Activated CD8-positive, alpha-beta T cell treated with anti-CD3 and anti-CD28 coated beads for 36 hours (primary cell): Measurements from ENCODE around the gene MRPS27. TPM values are rescaled to one million over a fixed set of nuclear protein-coding genes. Genes with fewer than 3 reads are reported as not detected.

ENCODE experiments used
- ATAC-seq: fragments of 200-7000 bp; cut with Tn5 transposase; one replicate; pipeline ENCODE4 v1.10.0; 2021; ENCODE audit warnings: mild to moderate bottlenecking, moderate library complexity
- CTCF ChIA-PET: fragments of 350-600 bp; sonication (Branson Sonifier 250); formaldehyde crosslinking; loops from one replicate; lab custom pipeline; 2021; ENCODE audit warnings: antibody characterized with exemption; lab: Charles Lee
- POLR2A ChIA-PET: fragments of 350-600 bp; sonication (Branson Sonifier 250); formaldehyde crosslinking; loops from one replicate; lab custom pipeline; 2021; ENCODE audit warnings: antibody characterized with exemption; lab: Charles Lee
- DNase-seq: peaks from one replicate; pipeline ENCODE4 v3.0.0-alpha.2; 2020
- H3K27ac Mint-ChIP-seq: one replicate; pipeline ENCODE4 v1.8.0; 2021; ENCODE audit warnings: mild to moderate bottlenecking, mixed read lengths
- H3K27me3 Mint-ChIP-seq: one replicate; pipeline ENCODE4 v1.8.0; 2021; ENCODE audit warnings: mixed read lengths
- H3K36me3 Mint-ChIP-seq: one replicate; pipeline ENCODE4 v1.8.0; 2021; ENCODE audit warnings: low read depth, mixed read lengths
- H3K4me1 Mint-ChIP-seq: one replicate; pipeline ENCODE4 v1.8.0; 2021; ENCODE audit warnings: low read depth, mixed read lengths
- H3K4me3 Mint-ChIP-seq: one replicate; pipeline ENCODE4 v1.8.0; 2021; ENCODE audit warnings: mild to moderate bottlenecking, moderate library complexity, mixed read lengths
- H3K9me3 Mint-ChIP-seq: one replicate; pipeline ENCODE4 v1.8.0; 2021; ENCODE audit warnings: mixed read lengths
- CTCF ChIP-seq: fragments of 200-600 bp; IDR thresholded peaks from one replicate; pipeline ENCODE4 v1.8.0; 2022; ENCODE audit warnings: antibody characterized with exemption, mild to moderate bottlenecking
- intact Hi-C: fragments of 100-400 bp; cut with micrococcal nuclease; formaldehyde crosslinking; loops from one replicate; pipeline ENCODE4 v1.10.0; 2022
- total RNA-seq, 2 experiments: library from RNA; stranded (reverse); gene quantifications; one replicate each; pipeline ENCODE4 v1.2.3, GENCODE V29; 2021

MRPS27 gene
- total RNA-seq, 2 experiments from 2014 or later, result 91.5 to 99.1 TPM

- no peak for ATAC-seq
- Mint-ChIP-seq H3K4me3 (no peak overlapping the region), H3K36me3 (peaks cover 31% of the 10 kb centered on the region), H3K27me3 (no peaks in the 10 kb centered on the region), H3K4me1 (no peaks in the 10 kb centered on the region), H3K27ac (no peak overlapping the region), H3K9me3 (no peaks in the 10 kb centered on the region)
- CTCF ChIA-PET, result interaction anchor here (0.6 to 2.1 kb wide), 3 partner anchors 13 to 20 kb away, joined by 3 to 6 read pairs (median 3); no protein-coding TSS in a partner anchor
- POLR2A ChIA-PET, result interaction anchor here (0.6 to 1.6 kb wide), 2 partner anchors 19 to 48 kb away, joined by 3 to 6 read pairs; no protein-coding TSS in a partner anchor
- TF ChIP-seq CTCF, result no peak
- intact Hi-C loops, result no loop called here
- DNase-seq, result no peak
Measured at GRCh38 chr5:72288924-72289323, 31.1 kb downstream of the MRPS27 start.

- no peaks in the 10 kb centered on the region for H3K9me3 Mint-ChIP-seq
- DNase-seq (no peak), ATAC-seq (no peak)
- intact Hi-C loops, result no loop called here
- POLR2A ChIA-PET, result no interaction called here
- CTCF ChIA-PET, result no interaction called here
- H3K27me3 Mint-ChIP-seq, result no peaks in the 10 kb centered on the region
- H3K4me3 Mint-ChIP-seq, result no peak overlapping the region
- no peak overlapping the region for H3K27ac Mint-ChIP-seq
- no peaks in the 10 kb centered on the region for H3K4me1 Mint-ChIP-seq
- H3K36me3 Mint-ChIP-seq, result peaks cover 35% of the 10 kb centered on the region
- TF ChIP-seq CTCF, result no peak
Measured at GRCh38 chr5:72286798-72287197, 33.2 kb downstream of the MRPS27 start.

- Mint-ChIP-seq H3K4me1 (no peaks in the 10 kb centered on the region), H3K27me3 (no peaks in the 10 kb centered on the region), H3K27ac (no peak overlapping the region), H3K36me3 (peaks cover 33% of the 10 kb centered on the region), H3K9me3 (no peaks in the 10 kb centered on the region), H3K4me3 (no peak overlapping the region)
- intact Hi-C loops, result no loop called here
- no peak for TF ChIP-seq CTCF
- DNase-seq, result no peak
- CTCF ChIA-PET, result interaction anchor here (1.3 kb wide), 1 partner anchor 16 kb away, joined by 4 read pairs; no protein-coding TSS in a partner anchor
- POLR2A ChIA-PET, result no interaction called here
- no peak for ATAC-seq
Measured at GRCh38 chr5:72285424-72285821, 34.6 kb downstream of the MRPS27 start.

GRCh38 chr5:72284559-72285423 is 35.2 kb downstream of the MRPS27 start:
- no peaks in the 10 kb centered on the region for H3K4me1 Mint-ChIP-seq
- no peaks in the 10 kb centered on the region for H3K9me3 Mint-ChIP-seq
- ChIA-PET CTCF (interaction anchor here (1.3 kb wide), 1 partner anchor 16 kb away, joined by 4 read pairs; no protein-coding TSS in a partner anchor), POLR2A (no interaction called here)
- H3K27me3 Mint-ChIP-seq, result no peaks in the 10 kb centered on the region
- H3K4me3 Mint-ChIP-seq, result no peak overlapping the region
- no peak overlapping the region for H3K27ac Mint-ChIP-seq
- peaks cover 31% of the 10 kb centered on the region for H3K36me3 Mint-ChIP-seq
- DNase-seq, result no peak
- ATAC-seq, result no peak
- intact Hi-C loops, result no loop called here
- no peak for TF ChIP-seq CTCF

GRCh38 chr5:72283358-72283757 is 36.7 kb downstream of the MRPS27 start:
- no peak for DNase-seq
- H3K9me3 Mint-ChIP-seq, result no peaks in the 10 kb centered on the region
- no peak for ATAC-seq
- peaks cover 38% of the 10 kb centered on the region for H3K36me3 Mint-ChIP-seq
- intact Hi-C loops, result no loop called here
- H3K27me3 Mint-ChIP-seq, result no peaks in the 10 kb centered on the region
- H3K4me3 Mint-ChIP-seq, result no peak overlapping the region
- POLR2A ChIA-PET, result no interaction called here
- H3K27ac Mint-ChIP-seq, result no peak overlapping the region
- TF ChIP-seq CTCF, result no peak
- CTCF ChIA-PET, result interaction anchor here (1.1 kb wide), 1 partner anchor 25 kb away, joined by 3 read pairs; no protein-coding TSS in a partner anchor
- no peaks in the 10 kb centered on the region for H3K4me1 Mint-ChIP-seq
